Duodenal mucosa (tissue), 2 donors: Measurements from ENCODE around the gene CEACAM5.
"Not testable (repeated sequence)": the region's sequence is repeated elsewhere in the genome, so short reads cannot be mapped to it uniquely, and the experiment has no call there.

ENCODE experiments used
- H3K27ac ChIP-seq: one replicate; pipeline ENCODE4 v1.7.0; 2013; ENCODE audit warnings: low read depth, low read length
- H3K27me3 ChIP-seq, 2 donors: one replicate each; pipeline ENCODE4 v1.7.0; 2013; ENCODE audit warnings: low read length in 2 of 2, control low read depth in 1 of 2; ENCODE audit not compliant: insufficient read depth in 2 of 2, control insufficient read depth in 1 of 2
- H3K36me3 ChIP-seq, 2 donors: one replicate each; pipeline ENCODE4 v1.7.0; 2013; ENCODE audit warnings: low read length in 2 of 2, control low read depth in 1 of 2; ENCODE audit not compliant: insufficient read depth in 2 of 2, control insufficient read depth in 1 of 2
- H3K4me1 ChIP-seq, 2 donors: one replicate each; pipeline ENCODE4 v1.7.0; 2013; ENCODE audit warnings: low read length in 2 of 2, control low read depth in 1 of 2; ENCODE audit not compliant: insufficient read depth in 2 of 2, control insufficient read depth in 1 of 2
- H3K4me3 ChIP-seq, 2 donors: one replicate each; pipeline ENCODE4 v1.7.0; 2013; ENCODE audit warnings: low read length in 2 of 2, low read depth in 1 of 2
- H3K9ac ChIP-seq, 2 donors: one replicate each; pipeline ENCODE4 v1.7.0; 2013; ENCODE audit warnings: low read length in 2 of 2, low read depth in 1 of 2
- H3K9me3 ChIP-seq, 2 donors: one replicate each; pipeline ENCODE4 v1.7.0; 2013; ENCODE audit warnings: low read length in 2 of 2, control low read depth in 1 of 2; ENCODE audit not compliant: control insufficient read depth in 1 of 2

Gene CEACAM5

DNA sequence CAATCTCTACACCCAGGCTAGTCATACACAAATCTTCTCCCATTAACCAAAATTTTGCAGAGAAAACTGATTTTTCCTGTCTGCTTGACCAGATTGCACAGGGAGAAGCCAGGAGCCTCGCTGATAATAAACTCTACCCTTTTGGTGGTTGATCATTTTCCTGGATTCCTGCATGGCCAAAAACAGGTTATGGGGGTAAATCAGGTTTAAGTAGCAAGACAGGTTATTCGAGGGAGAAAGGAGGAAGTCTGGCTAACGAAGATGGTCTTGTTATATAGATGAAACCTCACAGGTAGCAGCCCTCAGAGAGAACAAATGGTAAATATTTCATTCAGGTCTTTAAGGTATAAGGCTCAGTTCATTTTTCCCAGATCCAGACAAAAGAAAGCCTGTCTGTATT, 30.9 kb downstream of the CEACAM5 start:
- H3K27ac ChIP-seq = no peak overlapping the region
- no peak overlapping the region for H3K4me3 ChIP-seq
- no peaks in the 10 kb centered on the region for H3K27me3 ChIP-seq
- H3K36me3 ChIP-seq = no peaks in the 10 kb centered on the region
- H3K9me3 ChIP-seq = no peaks in the 10 kb centered on the region
- no peak overlapping the region for H3K9ac ChIP-seq
- H3K4me1 ChIP-seq = peaks cover 0 to 25% of the 10 kb centered on the region in 2 donors

DNA sequence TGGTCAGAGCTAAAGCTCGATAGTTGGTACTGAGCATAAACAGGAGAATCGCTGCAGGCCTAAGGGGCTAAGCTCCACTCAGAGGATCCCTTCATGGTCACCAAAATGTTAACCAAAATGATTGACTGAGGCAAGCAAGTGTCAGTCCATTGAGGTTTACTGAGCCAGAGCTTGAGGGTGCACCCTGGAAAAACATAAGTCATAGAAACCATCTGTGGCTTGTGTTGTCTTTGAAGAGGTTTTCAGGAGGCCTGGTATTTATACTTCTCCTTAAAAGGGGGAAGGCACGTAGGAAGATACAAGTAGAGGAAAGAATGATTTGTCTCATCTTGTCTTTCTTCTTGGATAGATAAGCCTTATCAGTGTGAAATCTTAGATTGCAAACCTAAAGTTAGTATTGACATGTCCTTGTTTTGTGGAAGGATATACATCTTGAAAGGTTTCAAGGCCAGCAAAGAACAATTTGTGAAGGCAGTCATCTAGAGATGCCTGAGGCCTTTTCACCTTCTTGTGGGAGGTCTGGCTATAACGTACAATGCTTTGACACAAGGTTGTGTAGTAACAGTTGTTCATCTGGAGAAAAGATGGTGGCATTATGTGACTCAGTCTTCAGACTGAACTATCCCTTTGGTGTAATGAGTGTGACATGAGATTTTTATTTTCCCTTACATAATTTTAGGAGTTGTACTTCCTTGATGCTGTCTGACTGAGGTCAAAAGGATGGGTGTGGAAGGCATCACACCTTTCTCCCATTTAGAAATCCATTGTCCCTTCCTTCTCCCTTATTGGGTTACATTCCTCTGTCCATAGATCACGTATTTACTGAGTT, 32.2 kb downstream of the CEACAM5 start:
- Histone ChIP-seq H3K27me3 (peaks cover 0 to 3% of the 10 kb centered on the region in 2 donors), H3K9ac (no peak overlapping the region), H3K4me1 (peaks cover 0 to 29% of the 10 kb centered on the region in 2 donors), H3K36me3 (no peaks in the 10 kb centered on the region), H3K27ac (no peak overlapping the region), H3K9me3 (no peaks in the 10 kb centered on the region), H3K4me3 (no peak overlapping the region)

DNA sequence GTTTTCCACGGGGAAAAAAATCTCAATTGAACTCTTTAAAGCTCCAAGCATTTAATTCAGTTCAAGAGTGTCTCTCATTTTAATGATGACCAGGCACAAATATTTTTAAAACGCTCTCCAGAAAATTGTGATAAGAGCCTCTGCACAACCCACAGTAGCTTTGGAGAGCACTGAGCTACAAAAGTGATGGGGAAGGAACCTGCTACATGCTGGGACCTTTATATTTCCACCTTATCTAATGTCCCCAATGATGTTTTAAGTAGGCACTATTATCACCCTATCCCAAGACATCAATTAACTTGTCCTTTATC, 32.8 kb downstream of the CEACAM5 start:
- H3K27ac ChIP-seq = no peak overlapping the region
- no peak overlapping the region for H3K9ac ChIP-seq
- no peaks in the 10 kb centered on the region for H3K9me3 ChIP-seq
- H3K4me1 ChIP-seq = peaks cover 3 to 32% of the 10 kb centered on the region in 2 donors
- H3K36me3 ChIP-seq = no peaks in the 10 kb centered on the region
- H3K4me3 ChIP-seq = no peak overlapping the region
- H3K27me3 ChIP-seq = peaks cover 0 to 3% of the 10 kb centered on the region in 2 donors

DNA sequence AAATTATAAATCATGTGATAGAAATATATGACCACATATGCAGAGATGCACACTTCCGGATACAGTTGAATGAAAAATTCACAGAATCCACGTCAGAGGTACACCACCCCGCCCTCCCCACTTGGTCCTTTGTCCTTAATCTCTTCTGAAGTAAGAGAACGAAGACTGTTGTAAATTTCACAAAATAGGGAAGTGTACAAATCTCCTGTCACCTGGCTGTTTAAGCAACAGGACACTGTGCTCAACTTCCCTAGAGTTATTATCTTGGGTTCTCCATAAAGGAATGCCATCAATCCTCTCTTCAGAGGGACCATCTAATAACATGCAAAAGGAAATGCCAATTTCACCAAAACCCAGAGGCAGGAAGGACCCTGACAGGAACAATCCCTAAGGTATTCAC, 36.4 kb downstream of the CEACAM5 start:
- Histone ChIP-seq H3K4me3 (no peak overlapping the region), H3K4me1 (peaks cover 5 to 36% of the 10 kb centered on the region in 2 donors), H3K27ac (no peak overlapping the region), H3K9ac (no peak overlapping the region), H3K9me3 (no peaks in the 10 kb centered on the region), H3K36me3 (no peaks in the 10 kb centered on the region), H3K27me3 (peaks cover 0 to 3% of the 10 kb centered on the region in 2 donors)

DNA sequence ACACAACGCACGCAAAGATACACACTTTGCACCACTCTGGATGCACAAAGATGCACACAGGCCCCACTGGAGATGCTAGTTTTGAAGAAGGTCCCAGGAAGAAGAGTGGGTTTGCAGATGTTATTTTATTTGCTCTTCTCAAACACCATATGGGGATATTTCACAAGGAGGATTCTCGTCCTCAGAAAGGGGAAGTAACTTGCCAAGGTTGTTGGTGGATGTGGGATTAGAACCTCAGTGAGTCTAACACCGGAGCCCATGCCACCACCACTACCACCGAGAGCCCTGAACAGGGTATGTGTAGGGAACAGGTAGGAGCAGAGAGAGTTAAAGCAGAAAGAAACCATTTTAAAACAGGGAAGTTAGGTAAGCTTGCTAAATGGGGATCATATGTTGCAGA, 37.3 kb downstream of the CEACAM5 start:
- H3K27ac ChIP-seq = no peak overlapping the region
- H3K36me3 ChIP-seq = no peaks in the 10 kb centered on the region
- no peak overlapping the region for H3K4me3 ChIP-seq
- no peak overlapping the region for H3K9ac ChIP-seq
- H3K27me3 ChIP-seq = peaks cover 0 to 3% of the 10 kb centered on the region in 2 donors
- no peaks in the 10 kb centered on the region for H3K9me3 ChIP-seq
- H3K4me1 ChIP-seq = peaks cover 8 to 31% of the 10 kb centered on the region in 2 donors

DNA sequence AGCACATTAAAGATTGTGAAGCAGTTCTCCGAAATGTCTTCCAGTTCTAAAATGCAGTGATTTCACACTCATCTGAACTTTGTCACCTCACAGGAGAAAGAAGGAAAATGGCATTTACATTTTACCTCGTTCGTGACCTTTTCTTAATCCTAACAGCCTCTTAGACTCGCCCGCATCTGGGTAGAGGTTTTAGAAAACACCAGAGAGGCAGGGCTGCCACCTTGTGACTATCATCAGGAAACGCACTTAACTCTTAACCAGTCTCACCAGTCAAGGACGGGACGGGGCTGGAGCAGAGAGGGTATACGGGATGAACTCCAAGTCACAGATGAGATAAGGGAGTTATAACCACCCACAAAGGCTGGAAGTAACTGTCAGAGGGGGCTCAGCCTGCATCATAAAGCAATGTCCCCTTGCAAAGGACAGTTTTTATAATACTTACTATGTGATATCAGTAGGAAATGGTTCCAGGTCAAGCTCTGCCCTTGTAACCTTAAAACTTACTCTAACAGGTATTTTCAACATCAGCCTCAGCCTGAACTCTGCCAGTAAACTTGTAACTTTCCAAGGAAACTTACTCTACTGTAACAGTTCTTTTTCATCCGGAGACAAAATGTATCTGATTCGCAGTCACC, 38.3 kb downstream of the CEACAM5 start:
- Histone ChIP-seq H3K27me3 (peaks cover 0 to 3% of the 10 kb centered on the region in 2 donors), H3K9ac (no peak overlapping the region), H3K4me3 (no peak overlapping the region), H3K36me3 (no peaks in the 10 kb centered on the region), H3K27ac (no peak overlapping the region), H3K4me1 (peaks cover 8 to 25% of the 10 kb centered on the region in 2 donors), H3K9me3 (no peaks in the 10 kb centered on the region)

DNA sequence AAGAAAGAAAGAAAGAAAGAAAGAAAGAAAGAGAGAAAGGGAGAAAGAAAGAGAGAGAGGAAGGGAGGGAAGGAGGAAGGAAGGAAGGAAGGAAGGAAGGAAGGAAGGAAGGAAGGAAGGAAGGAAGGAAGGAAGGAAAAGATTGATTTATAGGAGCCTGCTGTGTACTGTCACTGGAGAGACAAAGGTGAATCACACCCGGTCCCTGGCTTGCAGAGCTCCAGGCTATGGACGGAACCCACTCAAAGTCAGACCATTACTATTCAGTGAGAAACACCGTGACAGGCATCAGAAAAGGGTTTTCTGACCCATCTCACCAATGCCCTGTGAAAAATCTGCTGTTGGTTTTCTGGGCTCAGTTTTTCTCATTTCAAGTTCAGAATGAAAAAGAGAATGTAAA, 39.6 kb downstream of the CEACAM5 start:
- Histone ChIP-seq H3K9ac (no peak overlapping the region), H3K9me3 (no peaks in the 10 kb centered on the region), H3K36me3 (no peaks in the 10 kb centered on the region), H3K4me1 (peaks cover 8 to 25% of the 10 kb centered on the region in 2 donors), H3K4me3 (no peak overlapping the region), H3K27me3 (peaks cover 0 to 3% of the 10 kb centered on the region in 2 donors), H3K27ac (no peak overlapping the region)

DNA sequence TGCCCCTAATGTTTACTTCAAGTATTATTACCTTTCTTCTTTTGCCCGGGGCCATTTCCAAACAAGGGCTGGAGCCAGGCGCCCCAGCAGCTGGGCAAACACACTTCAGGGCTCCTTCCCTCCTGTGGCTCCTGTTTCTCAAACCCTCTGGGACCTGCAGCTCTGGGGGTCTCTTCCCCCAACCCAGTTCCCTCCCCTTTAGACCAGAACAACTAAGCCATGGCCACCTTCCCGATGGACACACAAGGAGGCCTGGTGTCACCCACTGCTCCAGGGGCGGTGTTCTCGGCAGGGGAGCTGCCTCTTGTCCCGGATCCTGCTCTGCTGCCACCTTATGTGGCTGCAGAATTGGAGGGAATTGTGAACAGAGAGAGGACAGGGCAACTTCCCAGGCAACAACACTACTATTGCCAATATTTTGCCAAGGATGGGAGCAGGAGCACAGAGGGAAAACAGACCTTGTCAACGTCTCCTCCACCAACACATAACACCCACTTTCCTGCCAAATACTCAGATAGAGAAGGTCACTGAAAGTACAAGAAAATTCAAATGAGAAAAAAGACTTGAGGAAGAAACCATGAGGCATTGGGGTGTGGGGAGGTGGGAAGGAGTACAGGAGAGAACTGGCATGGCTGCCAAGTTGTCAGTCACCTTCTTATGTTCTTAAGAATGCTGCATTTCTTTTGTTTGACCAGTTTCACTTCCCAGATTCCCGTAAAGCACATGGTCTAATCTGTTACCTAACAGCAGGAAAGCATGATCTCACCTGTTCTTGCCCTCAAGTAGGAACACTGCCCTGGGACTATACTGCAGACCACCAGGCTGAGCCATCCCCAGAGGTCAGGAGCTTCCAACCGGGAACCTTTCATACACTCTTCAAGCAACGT, 42.1 kb downstream of the CEACAM5 start:
- not testable (repeated sequence) for H3K9ac ChIP-seq, H3K27ac ChIP-seq, H3K4me3 ChIP-seq, H3K36me3 ChIP-seq, H3K9me3 ChIP-seq, H3K27me3 ChIP-seq
- H3K4me1 ChIP-seq = peaks cover 8 to 15% of the 10 kb centered on the region in 2 donors

DNA sequence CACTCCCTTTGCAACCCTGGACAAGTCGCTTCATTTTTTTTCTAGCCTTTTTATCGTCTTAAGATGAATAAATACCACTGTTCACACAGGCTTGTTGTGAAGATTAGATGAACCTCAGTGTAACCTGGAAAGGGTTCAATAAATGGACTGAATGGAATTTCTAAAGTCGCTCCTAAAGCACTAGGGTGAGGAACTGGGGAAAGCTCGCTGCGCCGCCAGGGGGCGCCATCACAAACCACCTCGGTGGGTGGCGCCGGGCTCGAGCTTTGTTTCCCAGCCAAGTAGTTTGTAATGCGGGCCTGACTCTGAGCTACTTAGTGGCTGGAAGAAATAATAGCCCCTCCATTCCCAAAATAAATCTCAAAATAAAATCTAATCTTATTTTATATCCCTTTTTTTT, 44.7 kb downstream of the CEACAM5 start:
- Histone ChIP-seq H3K4me1 (peaks cover 8 to 16% of the 10 kb centered on the region in 2 donors), H3K27ac (no peak overlapping the region), H3K27me3 (no peaks in the 10 kb centered on the region), H3K4me3 (no peak overlapping the region), H3K9me3 (no peaks in the 10 kb centered on the region), H3K36me3 (no peaks in the 10 kb centered on the region), H3K9ac (no peak overlapping the region)
